A673 (cell line): ENCODE results near the gene TRRAP. TPM values are rescaled to one million over a fixed set of nuclear protein-coding genes. Genes with fewer than 3 reads are reported as not detected.

Source experiments
- BruUV-seq: library from RNA; stranded (reverse); fragments of 400-500 nt; replicated peaks from 2 replicates; lab custom pipeline; 2021; lab: Mats Ljungman, UMichigan
- CTCF ChIA-PET: fragments of 300-600 bp; sonication (Branson Sonifier 250); formaldehyde crosslinking; loops from one replicate; lab custom pipeline; 2022; ENCODE audit warnings: antibody characterized with exemption; lab: Charles Lee
- POLR2A ChIA-PET: fragments of 300-600 bp; sonication (Branson Sonifier 250); formaldehyde crosslinking; loops from one replicate; lab custom pipeline; 2022; ENCODE audit warnings: antibody characterized with exemption; ENCODE audit not compliant: low non-redundant PET; lab: Charles Lee
- DNase-seq: peaks from one replicate; pipeline ENCODE4 v3.0.0-alpha.2; 2015; ENCODE audit warnings: low spot score
- H3K27ac ChIP-seq: fragments of 200-600 bp; sonication (generic); 2 replicates; pipeline ENCODE4 v1.5.1; 2016; ENCODE audit warnings: mixed run types, low read depth, mild to moderate bottlenecking, mixed read lengths, antibody characterized with exemption, low read length; ENCODE audit not compliant: poor library complexity, severe bottlenecking
- H3K27me3 ChIP-seq: fragments of 200-600 bp; sonication (generic); replicated peaks from 2 replicates; pipeline ENCODE4 v1.6.1; 2017; ENCODE audit warnings: mixed run types, low read depth, mild to moderate bottlenecking, mixed read lengths, antibody characterized with exemption, low read length; ENCODE audit not compliant: insufficient read depth, poor library complexity
- H3K36me3 ChIP-seq: fragments of 200-600 bp; sonication (generic); 2 replicates; pipeline ENCODE4 v1.6.1; 2016; ENCODE audit warnings: mixed run types, mild to moderate bottlenecking, mixed read lengths, antibody characterized with exemption, low read length; ENCODE audit not compliant: insufficient read depth, poor library complexity, severe bottlenecking
- H3K4me1 ChIP-seq: fragments of 200-600 bp; sonication (generic); 2 replicates; pipeline ENCODE4 v1.6.1; 2017; ENCODE audit warnings: mixed run types, mild to moderate bottlenecking, mixed read lengths, antibody characterized with exemption, low read length; ENCODE audit not compliant: insufficient read depth, poor library complexity, severe bottlenecking
- H3K4me3 ChIP-seq: fragments of 200-600 bp; sonication (generic); 2 replicates; pipeline ENCODE4 v1.5.1; 2016; ENCODE audit warnings: low read depth, mixed run types, mild to moderate bottlenecking, mixed read lengths, low read length; ENCODE audit not compliant: poor library complexity, severe bottlenecking
- H3K9me3 ChIP-seq: fragments of 200-600 bp; sonication (generic); 2 replicates; pipeline ENCODE4 v1.6.1; 2016; ENCODE audit warnings: mixed run types, low read depth, mild to moderate bottlenecking, mixed read lengths, antibody characterized with exemption, low read length; ENCODE audit not compliant: poor library complexity, severe bottlenecking
- EZH2 ChIP-seq: fragments of 200-600 bp; sonication (generic); IDR thresholded peaks from 2 replicates; pipeline ENCODE4 v1.6.1; 2017; ENCODE audit warnings: borderline replicate concordance, low read depth, mild to moderate bottlenecking, mixed read lengths, antibody characterized with exemption, low read length; ENCODE audit not compliant: poor library complexity, severe bottlenecking
- intact Hi-C: fragments of 100-400 bp; cut with micrococcal nuclease; formaldehyde crosslinking; loops from one replicate; pipeline ENCODE4 v1.10.0; 2022; ENCODE audit not compliant: unreplicated experiment
- total RNA-seq: library from RNA; stranded (reverse); gene quantifications from 2 replicates; pipeline ENCODE4 v1.2.3, GENCODE V29; 2021
- TF ChIP-seq, protein P1 (sequence below): fragments of 300-800, 200-600 bp; sonication (generic); conservative IDR thresholded peaks from 2 replicates; pipeline ENCODE4 v1.5.1; 2017; ENCODE audit warnings: low read depth, mild to moderate bottlenecking, antibody characterized with exemption, low read length, moderate library complexity, mixed read lengths

Gene TRRAP
- total RNA-seq, 1 experiment from 2014 or later, result 50.2 TPM

DNA sequence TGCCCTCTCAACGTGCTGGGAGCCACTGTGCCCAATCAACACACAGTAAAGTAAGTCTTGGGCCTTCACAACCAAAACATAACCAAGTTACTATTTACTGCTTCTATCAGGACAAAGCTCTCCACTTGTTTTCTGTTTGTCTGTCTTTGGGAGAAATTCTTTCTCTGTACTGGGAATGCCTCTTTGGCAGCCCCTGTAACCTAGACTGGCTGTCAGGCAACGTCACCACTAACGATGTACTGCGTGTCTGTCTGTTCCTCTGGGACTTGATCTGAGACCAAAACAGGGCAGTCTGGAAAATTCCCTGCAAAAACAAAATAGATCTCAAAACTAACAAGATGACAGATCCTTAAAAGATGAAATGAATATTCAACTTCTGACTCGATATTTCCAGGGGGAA, 152.6 kb downstream of the TRRAP start:
- no TSS peak for BruUV-seq
- CTCF ChIA-PET, result no interaction called here
- H3K4me3 ChIP-seq, result no peak overlapping the region
- H3K27ac ChIP-seq, result no peak overlapping the region
- no peaks in the 10 kb centered on the region for H3K27me3 ChIP-seq
- POLR2A ChIA-PET, result no interaction called here
- TF ChIP-seq EZH2, result no peak
- TF ChIP-seq, protein P1, sequence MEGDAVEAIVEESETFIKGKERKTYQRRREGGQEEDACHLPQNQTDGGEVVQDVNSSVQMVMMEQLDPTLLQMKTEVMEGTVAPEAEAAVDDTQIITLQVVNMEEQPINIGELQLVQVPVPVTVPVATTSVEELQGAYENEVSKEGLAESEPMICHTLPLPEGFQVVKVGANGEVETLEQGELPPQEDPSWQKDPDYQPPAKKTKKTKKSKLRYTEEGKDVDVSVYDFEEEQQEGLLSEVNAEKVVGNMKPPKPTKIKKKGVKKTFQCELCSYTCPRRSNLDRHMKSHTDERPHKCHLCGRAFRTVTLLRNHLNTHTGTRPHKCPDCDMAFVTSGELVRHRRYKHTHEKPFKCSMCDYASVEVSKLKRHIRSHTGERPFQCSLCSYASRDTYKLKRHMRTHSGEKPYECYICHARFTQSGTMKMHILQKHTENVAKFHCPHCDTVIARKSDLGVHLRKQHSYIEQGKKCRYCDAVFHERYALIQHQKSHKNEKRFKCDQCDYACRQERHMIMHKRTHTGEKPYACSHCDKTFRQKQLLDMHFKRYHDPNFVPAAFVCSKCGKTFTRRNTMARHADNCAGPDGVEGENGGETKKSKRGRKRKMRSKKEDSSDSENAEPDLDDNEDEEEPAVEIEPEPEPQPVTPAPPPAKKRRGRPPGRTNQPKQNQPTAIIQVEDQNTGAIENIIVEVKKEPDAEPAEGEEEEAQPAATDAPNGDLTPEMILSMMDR, result no peak
- intact Hi-C loops, result no loop called here
- H3K4me1 ChIP-seq, result no peaks in the 10 kb centered on the region
- H3K9me3 ChIP-seq, result no peaks in the 10 kb centered on the region
- no peak for DNase-seq
- H3K36me3 ChIP-seq, result peaks cover 77% of the 10 kb centered on the region

DNA sequence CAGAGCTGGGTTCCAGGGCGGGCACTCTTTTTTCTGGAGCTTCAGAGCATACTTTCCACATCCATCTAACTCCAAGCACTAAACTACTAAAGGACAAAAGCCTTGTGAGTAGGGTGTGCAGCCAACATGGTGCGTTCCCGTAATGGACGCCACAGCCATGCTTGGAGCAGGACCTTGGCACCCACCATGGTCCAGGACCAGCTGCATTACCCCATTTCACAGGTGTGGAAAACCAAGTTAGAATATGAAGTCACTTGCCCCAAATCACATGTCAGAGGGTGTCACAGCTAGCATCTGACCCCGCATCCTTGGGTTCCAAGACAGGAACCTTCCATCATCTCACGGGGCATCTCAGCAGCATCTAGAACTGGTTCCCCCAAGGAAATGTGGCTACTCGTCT, 153.2 kb downstream of the TRRAP start:
- no TSS peak for BruUV-seq
- no peak for DNase-seq
- H3K27me3 ChIP-seq, result no peaks in the 10 kb centered on the region
- H3K4me1 ChIP-seq, result no peaks in the 10 kb centered on the region
- no peaks in the 10 kb centered on the region for H3K9me3 ChIP-seq
- no peak overlapping the region for H3K27ac ChIP-seq
- H3K4me3 ChIP-seq, result no peak overlapping the region
- POLR2A ChIA-PET, result no interaction called here
- no peak for TF ChIP-seq EZH2
- TF ChIP-seq, protein P1, result no peak
- intact Hi-C loops, result no loop called here
- CTCF ChIA-PET, result no interaction called here
- peaks cover 79% of the 10 kb centered on the region for H3K36me3 ChIP-seq

DNA sequence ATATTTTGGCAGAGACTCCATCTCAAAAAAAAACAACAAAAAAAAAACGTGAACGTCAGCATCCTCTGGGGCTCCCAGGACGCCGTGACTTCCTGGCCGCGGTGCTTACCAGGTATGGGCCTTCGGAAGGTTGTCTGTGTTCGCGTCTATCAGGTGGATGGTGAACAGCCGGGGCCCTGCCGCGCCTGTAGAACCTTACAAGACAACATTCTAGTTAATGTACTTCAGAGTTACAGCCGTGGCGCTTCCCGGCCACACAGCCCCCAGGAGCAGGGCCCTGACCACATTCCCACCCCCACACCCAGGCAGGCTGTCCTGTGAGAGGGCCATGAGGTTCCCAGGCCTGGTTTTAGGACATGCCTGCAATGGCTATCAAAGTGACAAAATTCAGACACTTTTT, 154.6 kb downstream of the TRRAP start:
- Histone ChIP-seq H3K27me3 (no peaks in the 10 kb centered on the region), H3K4me1 (no peaks in the 10 kb centered on the region), H3K36me3 (peaks cover 86% of the 10 kb centered on the region), H3K4me3 (no peak overlapping the region), H3K9me3 (no peaks in the 10 kb centered on the region), H3K27ac (no peak overlapping the region)
- DNase-seq, result no peak
- ChIA-PET CTCF (no interaction called here), POLR2A (no interaction called here)
- TF ChIP-seq, protein P1, result no peak
- no peak for TF ChIP-seq EZH2
- BruUV-seq, result no TSS peak
- intact Hi-C loops, result no loop called here
